ENCODE results near the gene PCBP4.

Gene PCBP4

GRCh38 chr3:51921081-51921578, 46.1 kb downstream of the PCBP4 start:
- Histone ChIP-seq H3K27ac (ENCODE audit: low read length) (no peak overlapping the region), H4K20me1 (ENCODE audit: insufficient read depth, low read length) (no peaks in the 10 kb centered on the region), H3K4me1 (ENCODE audit: low read length) (no peaks in the 10 kb centered on the region), H3K4me2 (ENCODE audit: low read length) (no peak overlapping the region), H2AFZ (ENCODE audit: low read depth, low read length) (no peak overlapping the region), H3K9ac (ENCODE audit: low read length) (no peak overlapping the region), H3K36me3 (replicated peaks; ENCODE audit: low read depth, low read length) (no peaks in the 10 kb centered on the region), H3K9me3 (ENCODE audit: insufficient read depth, low read length) (no peaks in the 10 kb centered on the region), H3K27me3 (ENCODE audit: low read depth, low read length) (0 out of 2 replicates have a peak, but pooled peaks cover 3% of the 10 kb centered on the region), H3K79me2 (ENCODE audit: low read length) (no peaks in the 10 kb centered on the region), H3K4me3 (ENCODE audit: low read length) (no peak overlapping the region)
- TF ChIP-seq EZH2phosphoT487 (IDR thresholded peaks at IDR 0.05; ENCODE audit: low read depth) (no peak), CTCF (IDR thresholded peaks at IDR 0.05; ENCODE audit: low read depth, low read length) (no peak)

- Histone ChIP-seq H3K27ac (ENCODE audit: low read length) (no peak overlapping the region), H4K20me1 (ENCODE audit: insufficient read depth, low read length) (no peaks in the 10 kb centered on the region), H3K9me3 (ENCODE audit: insufficient read depth, low read length) (no peaks in the 10 kb centered on the region), H3K4me2 (ENCODE audit: low read length) (no peak overlapping the region), H3K9ac (ENCODE audit: low read length) (no peak overlapping the region), H2AFZ (ENCODE audit: low read depth, low read length) (no peak overlapping the region), H3K4me3 (ENCODE audit: low read length) (no peak overlapping the region), H3K4me1 (ENCODE audit: low read length) (no peaks in the 10 kb centered on the region), H3K27me3 (ENCODE audit: low read depth, low read length) (0 out of 2 replicates have a peak, but pooled peaks cover 3% of the 10 kb centered on the region), H3K79me2 (ENCODE audit: low read length) (no peaks in the 10 kb centered on the region), H3K36me3 (replicated peaks; ENCODE audit: low read depth, low read length) (no peaks in the 10 kb centered on the region)
- TF ChIP-seq CTCF (IDR thresholded peaks at IDR 0.05; ENCODE audit: low read depth, low read length) = no peak
- TF ChIP-seq EZH2phosphoT487 (IDR thresholded peaks at IDR 0.05; ENCODE audit: low read depth) = no peak
These were observed 50.8 kb downstream of the PCBP4 start for GRCh38 chr3:51916418-51916817.

GRCh38 chr3:51908026-51908425, 59.2 kb downstream of the PCBP4 start:
- no peak overlapping the region for H2AFZ ChIP-seq (ENCODE audit: low read depth, low read length)
- no peaks in the 10 kb centered on the region for H3K36me3 ChIP-seq (replicated peaks; ENCODE audit: low read depth, low read length)
- H3K4me3 ChIP-seq (ENCODE audit: low read length) = no peak overlapping the region
- no peaks in the 10 kb centered on the region for H3K27me3 ChIP-seq (ENCODE audit: low read depth, low read length)
- no peak overlapping the region for H3K27ac ChIP-seq (ENCODE audit: low read length)
- TF ChIP-seq EZH2phosphoT487 (IDR thresholded peaks at IDR 0.05; ENCODE audit: low read depth) = no peak
- TF ChIP-seq CTCF (IDR thresholded peaks at IDR 0.05; ENCODE audit: low read depth, low read length) = no peak
- H3K4me2 ChIP-seq (ENCODE audit: low read length) = no peak overlapping the region
- no peaks in the 10 kb centered on the region for H3K79me2 ChIP-seq (ENCODE audit: low read length)
- no peak overlapping the region for H3K9ac ChIP-seq (ENCODE audit: low read length)
- H3K9me3 ChIP-seq (ENCODE audit: insufficient read depth, low read length) = no peaks in the 10 kb centered on the region
- no peaks in the 10 kb centered on the region for H4K20me1 ChIP-seq (ENCODE audit: insufficient read depth, low read length)
- H3K4me1 ChIP-seq (ENCODE audit: low read length) = no peaks in the 10 kb centered on the region

All from OCI-LY3 (cell line).